ENCODE results near the gene TRPM5. TPM values are rescaled to one million over a fixed set of nuclear protein-coding genes. Genes with fewer than 3 reads are reported as not detected.

Gene TRPM5
- polyA plus RNA-seq, 1 donor from 2014 or later: not detected

- peak overlapping the region in 1 of 4 donors; percentile 68 for H3K4me3 Mint-ChIP-seq
- H3K27ac Mint-ChIP-seq: peak overlapping the region in 1 of 3 donors; percentile 78
- H3K27me3 Mint-ChIP-seq: peaks cover 2% of the 10 kb centered on the region
- H3K36me3 Mint-ChIP-seq: no peaks in the 10 kb centered on the region
- no peaks in the 10 kb centered on the region for H3K9me3 Mint-ChIP-seq
- peaks cover 12 to 36% (median 17%) of the 10 kb centered on the region in 3 donors for H3K4me1 Mint-ChIP-seq
These were observed 21.1 kb upstream of the TRPM5 start for GRCh38 chr11:2465202-2466068.

DNA sequence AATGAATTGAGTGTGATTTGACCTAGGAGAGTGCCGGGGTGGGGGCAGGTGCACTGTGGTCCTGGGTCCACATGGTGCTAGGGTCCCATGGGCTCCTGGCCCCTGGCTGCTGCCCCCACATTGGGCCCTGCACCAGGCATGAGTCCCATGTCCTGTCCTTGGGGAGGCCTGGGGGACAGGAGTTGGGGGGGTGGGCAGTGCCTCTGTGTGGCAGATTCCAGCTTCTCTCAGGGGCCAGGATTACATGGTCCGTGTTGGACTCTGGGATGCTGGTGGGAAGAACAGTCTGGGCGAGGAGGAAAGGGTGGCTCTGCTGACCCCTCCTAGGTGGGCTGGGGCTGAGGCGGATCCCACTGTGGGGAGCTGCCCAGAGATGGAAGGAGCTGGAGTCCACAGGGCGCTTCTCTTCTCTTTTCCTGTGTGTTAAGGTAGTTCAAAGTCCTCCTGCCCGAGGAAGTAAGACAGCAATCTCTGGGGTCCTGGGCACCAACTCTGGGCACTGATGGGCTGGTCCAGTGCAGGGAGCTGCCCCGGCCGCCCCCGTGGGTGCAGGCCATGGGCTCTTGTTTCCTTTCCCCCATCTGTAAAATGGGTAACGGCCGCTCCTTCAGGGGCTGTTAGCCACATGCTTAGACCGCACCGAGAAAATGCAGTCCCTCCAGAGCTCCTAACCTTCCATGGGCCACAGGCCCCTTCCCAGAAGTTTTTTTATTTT is 20.3 kb upstream of the TRPM5 start:
- H3K27ac Mint-ChIP-seq: peak overlapping the region in 1 of 3 donors; percentile 88
- peak overlapping the region in 1 of 4 donors; percentile 67 for H3K4me3 Mint-ChIP-seq
- no peaks in the 10 kb centered on the region for H3K9me3 Mint-ChIP-seq
- H3K4me1 Mint-ChIP-seq: peaks cover 15 to 39% (median 17%) of the 10 kb centered on the region in 3 donors
- H3K36me3 Mint-ChIP-seq: no peaks in the 10 kb centered on the region
- H3K27me3 Mint-ChIP-seq: peaks cover 2% of the 10 kb centered on the region

- Mint-ChIP-seq H3K27ac (peak overlapping the region in 1 of 3 donors; percentile 48), H3K9me3 (no peaks in the 10 kb centered on the region), H3K4me3 (peak overlapping the region in 2 of 4 donors; percentile 28 to 76), H3K36me3 (no peaks in the 10 kb centered on the region), H3K4me1 (peaks cover 19 to 43% (median 19%) of the 10 kb centered on the region in 3 donors), H3K27me3 (peaks cover 2% of the 10 kb centered on the region)
These were observed 19.5 kb upstream of the TRPM5 start for GRCh38 chr11:2463766-2464277.

DNA sequence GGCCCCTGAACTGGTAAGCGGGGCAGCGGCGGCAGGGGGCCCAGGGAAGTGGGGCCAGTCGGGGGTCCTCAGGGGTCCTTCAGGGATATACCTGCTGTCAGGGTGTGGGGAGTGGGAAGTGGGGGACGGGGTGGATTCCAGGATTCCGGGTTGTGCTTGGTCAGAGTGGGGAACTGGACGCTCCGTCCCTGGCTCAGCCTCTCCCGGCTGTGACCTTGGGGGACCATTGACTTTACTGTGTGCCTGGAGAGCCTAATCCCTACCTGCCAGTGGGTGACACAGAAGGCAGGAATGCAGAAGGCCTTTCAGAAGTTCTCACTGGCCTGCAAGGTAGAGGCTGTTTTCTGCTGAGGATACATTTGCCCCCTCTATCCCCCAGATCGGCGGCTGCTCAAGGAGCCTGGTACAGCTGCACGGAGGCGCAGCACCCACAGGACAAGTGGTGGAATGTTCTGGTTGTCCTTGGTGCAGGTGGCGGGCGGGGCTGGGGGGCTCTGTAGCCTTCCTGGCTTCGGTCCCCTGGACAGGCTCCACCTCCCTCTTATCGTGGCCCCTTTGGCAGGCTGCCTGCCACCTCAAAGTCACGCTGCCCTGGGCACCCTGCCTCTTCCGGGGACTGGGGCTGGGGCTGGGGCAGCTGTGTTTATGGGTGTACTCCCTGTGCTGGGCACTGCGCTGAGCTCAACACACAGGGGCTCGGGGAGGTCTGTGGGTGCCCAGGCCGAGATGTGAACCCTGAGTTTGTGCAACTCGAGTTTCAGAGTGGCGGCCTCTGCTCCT is 18.9 kb upstream of the TRPM5 start:
- Mint-ChIP-seq H3K4me1 (peaks cover 19 to 48% (median 22%) of the 10 kb centered on the region in 3 donors), H3K27ac (peak overlapping the region in 1 of 3 donors; percentile 48), H3K9me3 (no peaks in the 10 kb centered on the region), H3K36me3 (no peaks in the 10 kb centered on the region), H3K4me3 (peak overlapping the region in 2 of 4 donors; percentile 76 to 88), H3K27me3 (peaks cover 2% of the 10 kb centered on the region)

DNA sequence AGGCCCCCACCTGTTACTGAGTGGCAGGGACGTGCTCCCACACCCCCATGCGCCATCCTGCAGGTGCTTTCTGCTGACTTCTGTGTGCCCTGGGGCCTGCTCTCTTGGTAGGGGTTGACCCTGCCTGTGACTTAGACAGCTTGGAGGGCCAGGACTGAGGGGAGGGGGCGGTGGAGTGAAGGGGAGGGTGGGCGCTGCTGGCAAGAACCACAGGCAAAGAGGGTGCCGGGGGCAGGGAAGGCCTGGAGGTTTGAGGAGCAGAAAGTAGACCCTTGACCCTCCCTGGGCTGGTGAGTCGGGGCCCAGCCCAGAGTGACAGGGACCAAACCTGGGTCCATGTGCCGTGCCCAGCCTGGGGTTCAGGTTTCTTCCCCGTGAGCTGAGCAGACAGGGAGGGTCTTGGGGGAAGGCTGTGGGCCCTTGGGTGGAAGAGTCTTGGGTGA is 18.2 kb upstream of the TRPM5 start:
- Mint-ChIP-seq H3K4me3 (peak overlapping the region in 2 of 4 donors; percentile 5 to 39), H3K27ac (no peak overlapping the region), H3K9me3 (no peaks in the 10 kb centered on the region), H3K4me1 (peaks cover 18 to 49% (median 23%) of the 10 kb centered on the region in 3 donors), H3K27me3 (peaks cover 2% of the 10 kb centered on the region), H3K36me3 (no peaks in the 10 kb centered on the region)

- Mint-ChIP-seq H3K9me3 (no peaks in the 10 kb centered on the region), H3K36me3 (no peaks in the 10 kb centered on the region), H3K27ac (peak overlapping the region in 1 of 3 donors; percentile 23), H3K27me3 (peaks cover 2% of the 10 kb centered on the region), H3K4me1 (peaks cover 13 to 46% (median 22%) of the 10 kb centered on the region in 3 donors), H3K4me3 (no peak overlapping the region)
These were observed 17.7 kb upstream of the TRPM5 start for GRCh38 chr11:2461956-2462542.

DNA sequence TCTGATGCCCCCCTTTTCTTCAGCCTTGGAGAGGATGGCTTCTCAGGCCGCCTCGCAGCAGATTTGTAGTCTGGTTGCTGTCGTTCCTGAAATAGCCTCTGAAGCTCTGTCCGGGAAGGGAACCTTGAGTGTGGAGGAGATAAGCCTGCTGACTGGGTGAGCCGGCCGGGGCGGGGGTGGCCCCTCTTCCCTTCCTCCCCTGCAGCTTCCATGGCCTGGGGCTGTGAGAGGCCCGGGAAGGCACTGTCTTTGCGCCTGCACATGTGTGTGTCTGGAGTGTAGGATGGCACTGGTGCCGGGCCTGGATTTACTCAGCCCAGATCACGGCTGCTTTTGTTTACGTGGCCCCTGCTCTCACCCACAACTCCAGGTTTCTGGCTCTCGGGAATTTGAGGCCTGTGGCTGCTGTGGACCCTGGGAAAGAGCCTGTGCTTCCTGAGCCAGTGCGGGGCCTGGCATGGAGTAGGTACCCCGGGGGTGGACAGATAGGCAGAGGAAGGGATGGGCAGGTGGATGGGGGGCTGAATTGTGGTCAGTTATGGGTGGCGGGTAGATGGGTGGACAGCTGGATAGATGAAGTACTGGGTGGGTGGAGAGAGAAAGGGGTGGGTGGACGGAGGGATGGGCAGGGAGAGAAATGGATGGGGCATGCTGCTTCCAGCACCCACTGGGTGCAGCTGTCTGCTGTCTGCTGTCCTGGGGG is 17.1 kb upstream of the TRPM5 start:
- Mint-ChIP-seq H3K36me3 (no peaks in the 10 kb centered on the region), H3K27ac (peak overlapping the region in 1 of 3 donors; percentile 35), H3K4me1 (peaks cover 13 to 42% (median 17%) of the 10 kb centered on the region in 3 donors), H3K9me3 (no peaks in the 10 kb centered on the region), H3K27me3 (no peaks in the 10 kb centered on the region), H3K4me3 (peak overlapping the region in 3 of 4 donors; percentile 7 to 60 (median 35))

DNA sequence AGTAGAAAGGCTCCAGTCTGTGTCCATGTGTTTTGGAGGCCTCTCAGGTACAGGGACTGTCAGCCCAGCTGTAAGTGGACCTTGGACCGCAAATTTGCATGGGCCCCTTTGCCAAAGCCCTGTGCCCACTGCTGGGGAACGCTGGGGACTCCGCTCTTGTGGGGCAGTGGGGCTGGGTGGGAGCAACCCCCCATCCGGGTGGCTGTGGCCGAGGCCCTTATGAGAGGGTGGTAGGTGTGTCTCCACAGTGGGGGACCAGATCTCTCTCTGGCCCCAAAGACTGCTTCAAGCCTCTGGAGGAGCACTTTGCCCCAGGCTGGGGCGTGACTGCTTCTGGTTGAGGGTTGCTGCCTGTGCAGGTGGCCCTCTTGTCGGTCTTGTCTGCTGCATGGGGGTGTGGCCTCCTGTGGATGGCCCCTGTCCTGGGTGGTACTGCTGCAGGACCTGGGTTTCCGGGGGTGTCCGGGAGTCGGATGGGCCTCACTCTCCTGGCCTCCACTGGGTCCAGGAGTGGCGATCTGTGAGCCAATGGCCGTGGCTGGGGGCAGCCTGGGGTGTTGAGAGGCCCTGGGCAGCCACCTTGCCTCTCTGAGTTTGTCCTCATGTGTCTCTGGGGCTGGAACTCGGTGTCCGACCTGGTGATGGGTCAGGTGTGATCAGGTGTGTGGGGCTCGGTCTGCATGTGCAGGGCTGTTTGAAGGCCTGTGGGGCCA is 16.4 kb upstream of the TRPM5 start:
- peaks cover 13 to 38% (median 19%) of the 10 kb centered on the region in 3 donors for H3K4me1 Mint-ChIP-seq
- no peaks in the 10 kb centered on the region for H3K36me3 Mint-ChIP-seq
- peaks cover 0 to under 1% (median 0%) of the 10 kb centered on the region in 3 donors for H3K9me3 Mint-ChIP-seq
- H3K4me3 Mint-ChIP-seq: peak overlapping the region in 3 of 4 donors; percentile 7 to 60 (median 35)
- no peaks in the 10 kb centered on the region for H3K27me3 Mint-ChIP-seq
- H3K27ac Mint-ChIP-seq: peak overlapping the region in 1 of 3 donors; percentile 35

DNA sequence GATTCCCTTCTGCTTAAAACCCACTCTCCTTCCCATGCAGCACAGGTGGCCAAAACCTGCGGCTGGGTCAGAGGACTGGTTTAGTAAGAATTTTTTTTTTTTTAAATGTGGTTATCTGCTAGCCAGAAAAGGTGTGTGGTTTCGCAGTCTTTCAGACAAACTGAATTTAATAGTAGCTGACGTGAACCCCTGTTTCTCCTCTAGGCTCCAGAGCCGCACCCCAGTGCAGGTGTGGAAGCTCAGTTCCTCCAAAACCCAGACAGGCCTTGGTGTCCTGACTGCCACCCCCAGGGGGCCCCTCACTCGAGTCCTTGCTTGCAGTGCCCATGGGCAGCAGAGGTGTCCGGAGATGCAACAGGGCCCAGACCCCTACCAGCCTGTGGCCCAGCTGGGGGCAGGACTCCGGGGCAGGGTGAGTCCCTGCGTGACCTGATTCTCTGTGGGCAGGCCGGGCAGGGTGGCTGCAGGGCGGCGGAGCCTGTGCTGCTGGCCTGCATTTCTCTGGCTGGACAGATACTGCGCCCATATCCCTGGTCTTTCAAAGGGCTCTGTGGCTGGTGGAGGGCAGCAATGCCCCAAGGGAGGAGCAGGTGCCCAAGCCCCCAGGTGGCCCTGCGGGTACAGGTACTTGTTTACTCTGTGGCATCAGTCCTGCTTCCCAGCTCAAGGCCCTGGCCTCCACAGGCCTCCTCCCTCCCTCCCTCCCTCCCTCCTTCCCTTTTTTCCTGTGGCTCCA is 15.7 kb upstream of the TRPM5 start:
- peak overlapping the region in 1 of 3 donors; percentile 82 for H3K27ac Mint-ChIP-seq
- no peaks in the 10 kb centered on the region for H3K27me3 Mint-ChIP-seq
- peaks cover 0 to 2% (median 0%) of the 10 kb centered on the region in 3 donors for H3K9me3 Mint-ChIP-seq
- H3K4me1 Mint-ChIP-seq: peaks cover 13 to 38% (median 19%) of the 10 kb centered on the region in 3 donors
- H3K36me3 Mint-ChIP-seq: peaks cover 4% of the 10 kb centered on the region
- peak overlapping the region in 2 of 4 donors; percentile 23 to 49 for H3K4me3 Mint-ChIP-seq

- Mint-ChIP-seq H3K4me1 (peaks cover 13 to 38% (median 19%) of the 10 kb centered on the region in 3 donors), H3K4me3 (peak overlapping the region in 1 of 4 donors; percentile 23), H3K27ac (peak overlapping the region in 2 of 3 donors; percentile 16 to 82), H3K36me3 (peaks cover 4% of the 10 kb centered on the region), H3K9me3 (peaks cover 0 to 2% (median 0%) of the 10 kb centered on the region in 3 donors), H3K27me3 (no peaks in the 10 kb centered on the region)
These were observed 14.9 kb upstream of the TRPM5 start for GRCh38 chr11:2459016-2459725.

GRCh38 chr11:2458321-2458720 is 14.0 kb upstream of the TRPM5 start:
- Mint-ChIP-seq H3K9me3 (peaks cover 0 to 2% (median 0%) of the 10 kb centered on the region in 3 donors), H3K4me3 (peak overlapping the region in 1 of 4 donors; percentile 52), H3K36me3 (peaks cover 4% of the 10 kb centered on the region), H3K27me3 (no peaks in the 10 kb centered on the region), H3K27ac (no peak overlapping the region), H3K4me1 (peaks cover 13 to 33% (median 19%) of the 10 kb centered on the region in 3 donors)

- Mint-ChIP-seq H3K9me3 (peaks cover 0 to 2% (median 0%) of the 10 kb centered on the region in 3 donors), H3K4me1 (peaks cover 0 to 15% (median 6%) of the 10 kb centered on the region in 3 donors), H3K36me3 (peaks cover 4% of the 10 kb centered on the region), H3K27ac (no peak overlapping the region), H3K4me3 (no peak overlapping the region), H3K27me3 (no peaks in the 10 kb centered on the region)
These were observed 9.1 kb upstream of the TRPM5 start for GRCh38 chr11:2453436-2453835.
